ENCODE results near the gene AK8. TPM values are rescaled to one million over a fixed set of nuclear protein-coding genes. Genes with fewer than 3 reads are reported as not detected.

The AK8 gene
- total RNA-seq, 2 donors from 2014 or later = 0.19 TPM; not detected in 1

- no peaks in the 10 kb centered on the region for H3K27me3 ChIP-seq
- peaks cover 0 to 8% of the 10 kb centered on the region in 2 donors for H3K4me1 ChIP-seq
- TF ChIP-seq CTCF (IDR thresholded peaks at IDR 0.05) = no peak
- peak overlapping the region; percentile 74 to 75 for H3K4me3 ChIP-seq
- peak overlapping the region; percentile 61 to 70 for H3K27ac ChIP-seq
- DNase-seq (ENCODE audit: low spot score) = peak; percentile 52
- H3K36me3 ChIP-seq = no peaks in the 10 kb centered on the region
- no peaks in the 10 kb centered on the region for H3K9me3 ChIP-seq
Measured at GRCh38 chr9:132770770-132771310, 107.2 kb downstream of the AK8 start.

GRCh38 chr9:132769906-132770769 lies 107.9 kb downstream of the AK8 start:
- Histone ChIP-seq H3K36me3 (no peaks in the 10 kb centered on the region), H3K4me3 (peak overlapping the region; percentile 74 to 75), H3K27ac (peak overlapping the region; percentile 61 to 70), H3K27me3 (no peaks in the 10 kb centered on the region), H3K4me1 (peaks cover 0 to 8% of the 10 kb centered on the region in 2 donors), H3K9me3 (no peaks in the 10 kb centered on the region)
- DNase-seq (ENCODE audit: low spot score) = peak; percentile 78
- TF ChIP-seq CTCF (IDR thresholded peaks at IDR 0.05) = no peak

GRCh38 chr9:132768932-132769905 lies 108.9 kb downstream of the AK8 start:
- H3K27ac ChIP-seq = peak overlapping the region; percentile 61 to 70
- H3K27me3 ChIP-seq = no peaks in the 10 kb centered on the region
- no peaks in the 10 kb centered on the region for H3K36me3 ChIP-seq
- no peaks in the 10 kb centered on the region for H3K9me3 ChIP-seq
- H3K4me3 ChIP-seq = peak overlapping the region; percentile 74 to 75
- DNase-seq (ENCODE audit: low spot score) = peak; percentile 70
- H3K4me1 ChIP-seq = peaks cover 0 to 8% of the 10 kb centered on the region in 2 donors
- TF ChIP-seq CTCF (IDR thresholded peaks at IDR 0.05) = peak; percentile 42 to 69

- Histone ChIP-seq H3K9me3 (no peaks in the 10 kb centered on the region), H3K4me3 (no peak overlapping the region), H3K4me1 (no peaks in the 10 kb centered on the region), H3K27me3 (no peaks in the 10 kb centered on the region), H3K27ac (no peak overlapping the region), H3K36me3 (no peaks in the 10 kb centered on the region)
- no peak for TF ChIP-seq CTCF (IDR thresholded peaks at IDR 0.05)
- no peak for DNase-seq (ENCODE audit: low spot score)
Measured at GRCh38 chr9:132763574-132763973, 114.5 kb downstream of the AK8 start.

GRCh38 chr9:132762896-132763295 lies 115.2 kb downstream of the AK8 start:
- Histone ChIP-seq H3K4me3 (no peak overlapping the region), H3K9me3 (no peaks in the 10 kb centered on the region), H3K27me3 (no peaks in the 10 kb centered on the region), H3K4me1 (no peaks in the 10 kb centered on the region), H3K27ac (no peak overlapping the region), H3K36me3 (no peaks in the 10 kb centered on the region)
- DNase-seq (ENCODE audit: low spot score) = no peak
- no peak for TF ChIP-seq CTCF (IDR thresholded peaks at IDR 0.05)
